SK-N-SH (cell line): ENCODE results near the gene CEP290. TPM values are rescaled to one million over a fixed set of nuclear protein-coding genes. Genes with fewer than 3 reads are reported as not detected.

ENCODE experiments used
- CTCF ChIA-PET: fragments of 300-600, 350-600 bp; formaldehyde crosslinking; extraction: SDS; loops from one replicate; lab custom pipeline; 2021; lab: Yijun Ruan, JAX
- POLR2A ChIA-PET: fragments of 350-600 bp; sonication (Branson Sonifier 250); formaldehyde crosslinking; extraction: SDS; loops from one replicate; lab custom pipeline; 2020; ENCODE audit warnings: antibody characterized with exemption, inconsistent platforms; lab: Yijun Ruan, JAX
- DNase-seq: peaks from one replicate; pipeline ENCODE4 v3.0.0; 2012
- H2AFZ ChIP-seq: fragments of 200-600 bp; sonication (generic); 2 replicates; pipeline ENCODE4 v1.8.1; 2016; ENCODE audit warnings: antibody characterized with exemption, mild to moderate bottlenecking, low read depth
- H3F3A ChIP-seq: fragments of 200-600 bp; sonication (generic); replicated peaks from 2 replicates; pipeline ENCODE3; 2016; ENCODE audit warnings: antibody characterized with exemption, mild to moderate bottlenecking; ENCODE audit not compliant: insufficient read depth
- H3K27ac ChIP-seq, 2 experiments: fragments of 200-500 bp in 1 of 2; fragments of 200-600 bp in 1 of 2; sonication (Bioruptor generic) in 1 of 2; sonication (generic), shearing (Covaris generic) in 1 of 2; 2 replicates each; pipeline versions ENCODE4 v1.5.1 to v1.6.1; 2014 to 2016; ENCODE audit warnings: low read depth in 2 of 2, inconsistent platforms in 1 of 2, low read length in 1 of 2, mild to moderate bottlenecking in 1 of 2, mixed read lengths in 1 of 2
- H3K27me3 ChIP-seq: fragments of 200-600 bp; sonication (generic), shearing (Covaris generic); 2 replicates; pipeline ENCODE4 v1.6.1; 2016; ENCODE audit warnings: mixed run types; ENCODE audit not compliant: insufficient read depth
- H3K36me3 ChIP-seq, 2 experiments: fragments of 200-500 bp in 1 of 2; fragments of 200-600 bp in 1 of 2; sonication (Bioruptor generic) in 1 of 2; sonication (generic) in 1 of 2; replicated peaks in 1 of 2; 2 replicates each; pipeline versions ENCODE3 to v1.5.1; 2014 to 2016; ENCODE audit warnings: low read length in 1 of 2, mild to moderate bottlenecking in 1 of 2; ENCODE audit not compliant: insufficient read depth in 2 of 2, control insufficient read depth in 1 of 2
- H3K4me1 ChIP-seq, 2 experiments: fragments of 200-500 bp in 1 of 2; fragments of 200-600 bp in 1 of 2; sonication (Bioruptor generic) in 1 of 2; sonication (generic), shearing (Covaris generic) in 1 of 2; 2 replicates each; pipeline versions ENCODE4 v1.5.1 to v1.6.1; 2014 to 2016; ENCODE audit warnings: low read depth in 1 of 2, low read length in 1 of 2, mixed run types in 1 of 2; ENCODE audit not compliant: insufficient read depth in 2 of 2, control insufficient read depth in 1 of 2
- H3K4me2 ChIP-seq: fragments of 200-600 bp; sonication (generic), shearing (Covaris generic); 2 replicates; pipeline ENCODE4 v1.6.1; 2017; ENCODE audit warnings: mixed run types
- H3K4me3 ChIP-seq, 2 experiments: fragments of 200-500 bp in 1 of 2; fragments of 200-600 bp in 1 of 2; sonication (Bioruptor generic) in 1 of 2; sonication (generic), shearing (Covaris generic) in 1 of 2; 2 replicates each; pipeline versions ENCODE4 v1.5.1 to v1.8.1; 2014 to 2016; ENCODE audit warnings: low read depth in 2 of 2, inconsistent platforms in 1 of 2, low read length in 1 of 2, mild to moderate bottlenecking in 1 of 2, mixed read lengths in 1 of 2, moderate library complexity in 1 of 2
- H3K79me2 ChIP-seq: fragments of 200-600 bp; sonication (generic); 2 replicates; pipeline ENCODE4 v1.8.1; 2017; ENCODE audit warnings: mild to moderate bottlenecking; ENCODE audit not compliant: insufficient read depth
- H3K9ac ChIP-seq: fragments of 200-600 bp; sonication (generic); 2 replicates; pipeline ENCODE4 v1.6.1; 2017; ENCODE audit warnings: mixed run types
- H3K9me2 ChIP-seq: fragments of 200-600 bp; sonication (generic); 2 replicates; pipeline ENCODE4 v1.6.1; 2017; ENCODE audit warnings: mixed run types
- H3K9me3 ChIP-seq: fragments of 200-600 bp; sonication (generic); 2 replicates; pipeline ENCODE4 v1.6.1; 2017; ENCODE audit warnings: mixed run types, mild to moderate bottlenecking, moderate library complexity
- H4K20me1 ChIP-seq: fragments of 200-600 bp; sonication (generic); 2 replicates; pipeline ENCODE4 v1.6.1; 2017; ENCODE audit warnings: mild to moderate bottlenecking, mixed run types; ENCODE audit not compliant: insufficient read depth
- CHD2 ChIP-seq: fragments of 150-350 bp; IDR thresholded peaks from 2 replicates; pipeline ENCODE4 v1.6.1; 2018; ENCODE audit warnings: low read length; ENCODE audit not compliant: partially characterized antibody
- CTCF ChIP-seq: fragments of 200-600 bp; sonication (generic); IDR thresholded peaks from 2 replicates; pipeline ENCODE4 v1.6.1; 2017; ENCODE audit warnings: antibody characterized with exemption, mild to moderate bottlenecking, moderate library complexity
- EP300 ChIP-seq, 2 experiments: IDR thresholded peaks; 2 replicates each; pipeline versions ENCODE4 v1.4.0 to v1.6.1; 2012; ENCODE audit warnings: borderline replicate concordance in 1 of 2, low read depth in 1 of 2, low read length in 1 of 2
- RCOR1 ChIP-seq: fragments of 150-350 bp; IDR thresholded peaks from 2 replicates; pipeline ENCODE4 v1.6.1; 2017; ENCODE audit warnings: antibody characterized with exemption, low read length
- REST ChIP-seq: IDR thresholded peaks from 2 replicates; pipeline ENCODE4 v1.6.1; 2012; ENCODE audit warnings: mild to moderate bottlenecking, low read depth, low read length, moderate library complexity
- TCF12 ChIP-seq: IDR thresholded peaks from 2 replicates; pipeline ENCODE4 v1.4.0; 2012
- ZBTB33 ChIP-seq: IDR thresholded peaks from 2 replicates; pipeline ENCODE4 v1.4.0; 2012; ENCODE audit warnings: low read depth, borderline replicate concordance
- WGBS: methylation state at CpG from one replicate; pipeline ENCODE4 v1.1.6; 2017; ENCODE audit warnings: low lambda C conversion rate; 5-methylcytosine and 5-hydroxymethylcytosine counted together
- polyA plus RNA-seq, 3 experiments: library from polyadenylated mRNA; depleted of rRNA; stranded (reverse); fragments of >200 nt; gene quantifications; 2 replicates each; pipeline ENCODE4 v1.2.3, GENCODE V29; 2012

Gene CEP290
- polyA plus RNA-seq, 1 of the 3 experiments (the other 2 are of a cell fraction), result 8.9 TPM

GRCh38 chr12:88062474-88062873 lies 79.4 kb downstream of the CEP290 start (continued):
- TF ChIP-seq CTCF (no peak), EP300 (IDR thresholded peaks at IDR 0.05; ENCODE audit: borderline replicate concordance in 1 of 2, low read depth in 1 of 2, low read length in 1 of 2) (no peak), RCOR1 (no peak), CHD2 (no peak), TCF12 (no peak), REST (no peak)

- Histone ChIP-seq H3K4me2 (no peak overlapping the region), H3K9me3 (no peaks in the 10 kb centered on the region; the same call in 1 of the 2 replicates), H3K9ac (no peak overlapping the region), H3K9me2 (no peaks in the 10 kb centered on the region), H3K27ac (no peak overlapping the region), H3K36me3 (peaks cover 58 to 73% of the 10 kb centered on the region in 2 experiments), H3K4me1 (no peaks in the 10 kb centered on the region; a peak in 2 of 4 replicates), H3K4me3 (no peak overlapping the region), H3K79me2 (no peaks in the 10 kb centered on the region), H2AFZ (no peak overlapping the region), H3F3A (no peaks in the 10 kb centered on the region), H4K20me1 (no peaks in the 10 kb centered on the region), H3K27me3 (no peaks in the 10 kb centered on the region)
- 95% methylated on average over 1 of the region's 1 CpG for WGBS
- no peak for DNase-seq
- TF ChIP-seq ZBTB33, result no peak
- no peak for TF ChIP-seq TCF12
- ChIA-PET POLR2A (no interaction called here), CTCF (no interaction called here)
Measured at GRCh38 chr12:88058719-88059077, 83.2 kb downstream of the CEP290 start.
